GM12801 (cell line): ENCODE results near the gene PCK2.

Experiments
- CTCF ChIP-seq: IDR thresholded peaks from one replicate; pipeline ENCODE4 v1.5.1; 2011; ENCODE audit warnings: control low read depth; ENCODE audit not compliant: insufficient read length; ENCODE audit errors: extremely low read depth

PCK2 gene

GRCh38 chr14:24059841-24060388 lies 34.2 kb upstream of the PCK2 start:
- no peak for TF ChIP-seq CTCF

- no peak for TF ChIP-seq CTCF
These were observed 33.7 kb upstream of the PCK2 start for GRCh38 chr14:24060443-24060842.

DNA sequence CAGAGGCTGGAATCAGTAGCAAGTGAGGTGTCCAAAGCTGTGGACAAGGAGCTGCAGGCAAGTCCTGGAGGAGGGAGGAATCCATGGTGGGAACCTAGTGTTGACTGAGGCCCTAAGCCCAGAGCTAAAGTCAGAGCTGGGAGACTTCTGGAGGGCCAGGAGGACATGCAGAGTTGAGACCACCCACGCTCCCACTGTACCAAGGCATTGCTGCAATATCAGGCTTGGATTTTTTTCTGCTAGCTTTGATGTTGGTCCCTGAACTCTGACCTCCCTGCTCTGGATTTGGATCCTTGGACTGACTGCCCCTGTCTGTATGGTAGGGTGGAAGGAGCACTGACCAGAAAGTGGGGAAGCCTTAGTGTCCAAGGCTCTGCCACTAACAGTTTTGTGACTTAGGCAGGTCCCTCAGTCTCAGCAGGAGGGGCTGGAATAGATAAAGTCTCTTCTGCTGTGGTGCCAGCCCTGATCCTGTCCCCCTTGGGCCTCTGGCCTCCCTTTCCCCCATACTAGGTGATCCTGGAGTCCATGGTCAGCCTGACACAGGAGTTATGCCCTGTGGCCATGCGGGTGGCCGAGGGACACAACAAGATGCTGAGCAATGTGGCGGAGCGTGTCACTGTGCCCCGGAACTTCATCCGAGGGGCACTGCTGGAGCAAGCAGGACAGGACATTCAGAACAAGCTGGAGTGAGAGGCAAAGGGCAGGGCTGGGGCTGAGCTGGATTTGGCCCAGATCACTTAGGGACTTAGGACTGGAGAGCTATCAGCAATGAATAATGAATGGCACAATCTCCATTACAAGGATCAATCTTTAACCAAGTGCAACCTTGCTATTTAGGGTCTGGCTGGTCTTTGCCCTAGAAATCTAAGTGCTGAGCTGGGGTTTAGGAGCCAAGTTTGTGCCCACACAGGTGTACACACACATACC lies 32.9 kb upstream of the PCK2 start:
- no peak for TF ChIP-seq CTCF

DNA sequence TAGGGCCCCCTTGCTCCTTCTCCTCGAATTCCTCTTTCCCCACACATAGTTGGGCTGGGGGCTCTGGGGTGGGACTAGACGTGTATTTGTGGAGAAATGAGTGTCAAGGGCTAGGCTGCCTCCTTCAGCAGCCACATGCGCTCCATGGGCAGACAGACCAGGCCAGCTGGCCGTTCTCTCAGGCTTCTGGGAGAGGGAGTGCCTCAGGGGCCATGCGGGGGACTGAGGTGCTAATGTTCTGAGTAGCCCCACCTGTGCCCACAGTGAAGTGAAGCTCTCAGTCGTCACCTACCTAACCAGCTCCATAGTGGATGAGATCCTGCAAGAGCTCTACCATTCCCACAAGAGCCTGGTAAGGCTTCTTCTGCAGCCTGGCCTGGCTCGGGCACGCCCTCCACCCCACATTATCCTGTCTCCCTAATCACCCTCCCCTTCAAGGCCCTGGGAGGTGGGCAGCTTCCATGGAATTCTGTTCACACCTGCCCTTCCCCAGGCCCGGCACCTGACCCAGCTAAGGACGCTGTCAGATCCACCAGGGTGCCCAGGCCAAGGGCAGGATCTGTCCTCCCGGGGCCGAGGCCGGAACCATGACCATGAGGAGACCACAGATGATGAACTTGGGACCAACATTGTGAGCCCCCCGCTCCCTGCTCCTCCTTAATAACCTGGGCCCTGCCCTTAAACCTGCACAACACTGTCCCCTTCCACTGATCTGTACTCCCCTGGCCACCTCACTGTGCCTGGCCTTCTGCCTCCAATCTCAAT lies 31.7 kb upstream of the PCK2 start:
- TF ChIP-seq CTCF = no peak

- no peak for TF ChIP-seq CTCF
These were observed 30.8 kb upstream of the PCK2 start for GRCh38 chr14:24063263-24063836.

DNA sequence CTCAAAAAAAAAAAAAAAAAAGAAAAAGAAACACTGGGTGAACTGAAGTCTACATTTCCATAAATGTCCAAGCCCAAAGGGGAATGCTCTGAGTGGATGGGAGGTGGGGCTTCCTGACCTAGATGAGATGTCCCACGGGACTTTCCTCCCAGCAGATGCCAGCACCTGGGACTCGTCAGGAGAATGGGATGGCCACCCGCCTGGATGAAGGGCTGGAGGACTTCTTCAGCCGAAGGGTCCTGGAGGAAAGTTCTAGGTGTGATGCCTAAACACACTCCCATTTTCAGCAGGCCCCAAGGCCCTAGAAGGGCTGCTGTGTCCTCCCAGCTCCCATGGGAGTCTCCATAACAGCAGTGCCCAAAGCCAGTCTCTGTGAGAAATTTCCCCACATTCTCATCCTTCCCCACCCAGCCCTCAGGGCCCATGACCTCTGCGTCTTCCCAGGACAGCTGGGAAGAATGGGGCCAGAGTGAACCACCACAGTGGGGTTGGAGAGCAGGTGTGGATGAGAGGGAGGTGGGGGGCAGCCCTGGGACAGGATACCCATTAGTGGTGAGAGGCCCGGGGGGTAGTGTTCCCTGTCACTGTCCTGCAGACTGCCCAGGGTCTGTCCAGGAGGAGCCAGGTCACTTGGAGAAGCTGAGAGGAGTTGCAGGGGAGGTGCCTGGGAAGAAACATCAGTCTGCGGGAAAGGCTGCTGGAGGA lies 29.9 kb upstream of the PCK2 start:
- TF ChIP-seq CTCF = no peak

DNA sequence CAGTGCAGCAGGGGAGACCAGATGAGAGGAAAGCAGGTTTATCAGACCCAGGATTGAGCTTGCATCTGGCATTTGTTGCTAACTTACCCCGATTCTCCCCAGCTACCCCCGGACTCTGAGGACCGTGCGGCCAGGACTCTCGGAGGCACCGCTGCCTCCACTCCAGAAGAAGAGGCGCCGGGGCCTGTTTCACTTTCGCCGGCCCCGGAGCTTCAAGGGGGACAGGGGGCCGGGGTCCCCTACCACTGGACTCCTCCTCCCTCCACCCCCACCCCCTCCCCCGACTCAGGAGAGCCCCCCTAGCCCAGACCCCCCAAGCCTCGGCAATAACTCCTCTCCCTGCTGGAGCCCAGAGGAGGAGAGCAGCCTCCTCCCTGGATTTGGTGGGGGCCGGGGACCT lies 29.3 kb upstream of the PCK2 start:
- TF ChIP-seq CTCF = no peak
